Right lobe of liver (tissue), 4 donors: ENCODE results near the gene XPR1.

Experiments
- POLR2A ChIP-seq: fragments of 450-650 bp; IDR thresholded peaks from one replicate; pipeline ENCODE4 v1.6.1; 2017; ENCODE audit warnings: antibody characterized with exemption, mild to moderate bottlenecking
- TF ChIP-seq, protein P1 (sequence below), 4 donors: fragments of 200-600 bp in 3 of 4; fragments of 450-650 bp in 1 of 4; IDR thresholded peaks; one replicate each; pipeline versions ENCODE4 v1.5.1 to v1.8.0; 2016 to 2022; ENCODE audit warnings: antibody characterized with exemption in 4 of 4, mild to moderate bottlenecking in 2 of 4
- donor health status: DM: no; HTN: no; CAD: no.
- donor health status: DM: no; HTN: no; CAD: no.
- donor health status: DM: no; HTN: yes; CAD: no.

DNA sequence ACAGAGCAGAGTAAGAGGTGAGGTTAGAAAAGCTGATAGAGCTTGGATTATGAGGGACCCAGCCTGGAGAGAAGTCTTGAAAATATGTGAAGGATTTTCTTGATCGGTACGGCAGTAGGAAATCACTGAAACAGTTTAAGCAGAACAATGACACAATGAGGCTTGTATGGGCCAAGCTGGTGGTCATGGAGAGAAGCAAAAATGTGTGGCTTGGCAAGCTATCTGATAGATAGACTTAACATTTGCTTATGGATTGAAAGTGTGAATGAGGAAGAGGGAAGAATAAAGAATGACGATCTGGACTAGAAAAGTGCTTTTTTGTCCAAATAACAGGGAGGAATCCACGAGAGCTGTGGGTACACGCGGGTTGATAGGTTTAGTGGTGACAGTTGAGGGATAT is 15.4 kb upstream of the XPR1 start:
- TF ChIP-seq, protein P1, sequence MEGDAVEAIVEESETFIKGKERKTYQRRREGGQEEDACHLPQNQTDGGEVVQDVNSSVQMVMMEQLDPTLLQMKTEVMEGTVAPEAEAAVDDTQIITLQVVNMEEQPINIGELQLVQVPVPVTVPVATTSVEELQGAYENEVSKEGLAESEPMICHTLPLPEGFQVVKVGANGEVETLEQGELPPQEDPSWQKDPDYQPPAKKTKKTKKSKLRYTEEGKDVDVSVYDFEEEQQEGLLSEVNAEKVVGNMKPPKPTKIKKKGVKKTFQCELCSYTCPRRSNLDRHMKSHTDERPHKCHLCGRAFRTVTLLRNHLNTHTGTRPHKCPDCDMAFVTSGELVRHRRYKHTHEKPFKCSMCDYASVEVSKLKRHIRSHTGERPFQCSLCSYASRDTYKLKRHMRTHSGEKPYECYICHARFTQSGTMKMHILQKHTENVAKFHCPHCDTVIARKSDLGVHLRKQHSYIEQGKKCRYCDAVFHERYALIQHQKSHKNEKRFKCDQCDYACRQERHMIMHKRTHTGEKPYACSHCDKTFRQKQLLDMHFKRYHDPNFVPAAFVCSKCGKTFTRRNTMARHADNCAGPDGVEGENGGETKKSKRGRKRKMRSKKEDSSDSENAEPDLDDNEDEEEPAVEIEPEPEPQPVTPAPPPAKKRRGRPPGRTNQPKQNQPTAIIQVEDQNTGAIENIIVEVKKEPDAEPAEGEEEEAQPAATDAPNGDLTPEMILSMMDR (IDR thresholded peaks at IDR 0.05), result no peak
- no peak for TF ChIP-seq POLR2A
